Neural cell (in vitro differentiated cells): ENCODE measurements around the gene GLRA2.

Experiments
- EP300 ChIP-seq: fragments of 450-650 bp; conservative IDR thresholded peaks from 2 replicates; pipeline ENCODE4 v1.6.1; 2014; ENCODE audit warnings: antibody characterized with exemption, mild to moderate bottlenecking, moderate library complexity; ENCODE audit not compliant: poor library complexity, severe bottlenecking
- EZH2 ChIP-seq: fragments of 200-600, 300-800 bp; shearing (Covaris generic), sonication (generic); IDR thresholded peaks from 2 replicates; pipeline ENCODE4 v1.6.1; 2014; ENCODE audit warnings: antibody characterized with exemption, low read length, borderline replicate concordance, mild to moderate bottlenecking; ENCODE audit not compliant: insufficient read depth, poor library complexity, severe bottlenecking
- SMC3 ChIP-seq: fragments of 450-650 bp; conservative IDR thresholded peaks from 2 replicates; pipeline ENCODE4 v1.6.1; 2014; ENCODE audit warnings: antibody characterized with exemption, mild to moderate bottlenecking, moderate library complexity; ENCODE audit not compliant: poor library complexity
- TAF1 ChIP-seq: IDR thresholded peaks from 2 replicates; pipeline ENCODE4 v1.6.1; 2012; ENCODE audit warnings: low read depth
- TF ChIP-seq, protein P1 (sequence below): fragments of 450-650 bp; IDR thresholded peaks from 2 replicates; pipeline ENCODE4 v1.5.1; 2014; ENCODE audit warnings: antibody characterized with exemption, mild to moderate bottlenecking, moderate library complexity; ENCODE audit not compliant: poor library complexity, severe bottlenecking
- TF ChIP-seq, protein P2 (sequence below): IDR thresholded peaks from 2 replicates; pipeline ENCODE4 v1.6.1; 2012; ENCODE audit warnings: borderline replicate concordance

DNA sequence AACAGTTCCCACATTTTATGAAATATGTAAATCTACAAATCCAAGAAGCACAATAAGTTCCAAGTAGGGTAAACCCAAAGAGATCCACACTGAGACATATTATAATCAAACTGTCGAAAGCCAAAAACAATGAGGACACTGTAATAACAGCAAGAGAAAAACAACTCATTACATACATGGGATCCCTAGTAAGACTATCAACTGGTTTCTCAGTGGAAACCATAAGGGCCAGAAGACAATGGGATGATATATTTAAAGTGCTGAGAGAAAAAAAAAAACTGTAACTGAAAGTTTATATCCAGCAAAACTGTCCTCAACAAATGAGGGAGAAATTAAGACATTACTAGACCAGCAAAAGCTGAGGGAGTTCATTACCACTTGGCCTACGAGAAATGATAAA lies 34.7 kb downstream of the GLRA2 start:
- TF ChIP-seq, protein P1, sequence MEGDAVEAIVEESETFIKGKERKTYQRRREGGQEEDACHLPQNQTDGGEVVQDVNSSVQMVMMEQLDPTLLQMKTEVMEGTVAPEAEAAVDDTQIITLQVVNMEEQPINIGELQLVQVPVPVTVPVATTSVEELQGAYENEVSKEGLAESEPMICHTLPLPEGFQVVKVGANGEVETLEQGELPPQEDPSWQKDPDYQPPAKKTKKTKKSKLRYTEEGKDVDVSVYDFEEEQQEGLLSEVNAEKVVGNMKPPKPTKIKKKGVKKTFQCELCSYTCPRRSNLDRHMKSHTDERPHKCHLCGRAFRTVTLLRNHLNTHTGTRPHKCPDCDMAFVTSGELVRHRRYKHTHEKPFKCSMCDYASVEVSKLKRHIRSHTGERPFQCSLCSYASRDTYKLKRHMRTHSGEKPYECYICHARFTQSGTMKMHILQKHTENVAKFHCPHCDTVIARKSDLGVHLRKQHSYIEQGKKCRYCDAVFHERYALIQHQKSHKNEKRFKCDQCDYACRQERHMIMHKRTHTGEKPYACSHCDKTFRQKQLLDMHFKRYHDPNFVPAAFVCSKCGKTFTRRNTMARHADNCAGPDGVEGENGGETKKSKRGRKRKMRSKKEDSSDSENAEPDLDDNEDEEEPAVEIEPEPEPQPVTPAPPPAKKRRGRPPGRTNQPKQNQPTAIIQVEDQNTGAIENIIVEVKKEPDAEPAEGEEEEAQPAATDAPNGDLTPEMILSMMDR = no peak
- TF ChIP-seq, protein P2, sequence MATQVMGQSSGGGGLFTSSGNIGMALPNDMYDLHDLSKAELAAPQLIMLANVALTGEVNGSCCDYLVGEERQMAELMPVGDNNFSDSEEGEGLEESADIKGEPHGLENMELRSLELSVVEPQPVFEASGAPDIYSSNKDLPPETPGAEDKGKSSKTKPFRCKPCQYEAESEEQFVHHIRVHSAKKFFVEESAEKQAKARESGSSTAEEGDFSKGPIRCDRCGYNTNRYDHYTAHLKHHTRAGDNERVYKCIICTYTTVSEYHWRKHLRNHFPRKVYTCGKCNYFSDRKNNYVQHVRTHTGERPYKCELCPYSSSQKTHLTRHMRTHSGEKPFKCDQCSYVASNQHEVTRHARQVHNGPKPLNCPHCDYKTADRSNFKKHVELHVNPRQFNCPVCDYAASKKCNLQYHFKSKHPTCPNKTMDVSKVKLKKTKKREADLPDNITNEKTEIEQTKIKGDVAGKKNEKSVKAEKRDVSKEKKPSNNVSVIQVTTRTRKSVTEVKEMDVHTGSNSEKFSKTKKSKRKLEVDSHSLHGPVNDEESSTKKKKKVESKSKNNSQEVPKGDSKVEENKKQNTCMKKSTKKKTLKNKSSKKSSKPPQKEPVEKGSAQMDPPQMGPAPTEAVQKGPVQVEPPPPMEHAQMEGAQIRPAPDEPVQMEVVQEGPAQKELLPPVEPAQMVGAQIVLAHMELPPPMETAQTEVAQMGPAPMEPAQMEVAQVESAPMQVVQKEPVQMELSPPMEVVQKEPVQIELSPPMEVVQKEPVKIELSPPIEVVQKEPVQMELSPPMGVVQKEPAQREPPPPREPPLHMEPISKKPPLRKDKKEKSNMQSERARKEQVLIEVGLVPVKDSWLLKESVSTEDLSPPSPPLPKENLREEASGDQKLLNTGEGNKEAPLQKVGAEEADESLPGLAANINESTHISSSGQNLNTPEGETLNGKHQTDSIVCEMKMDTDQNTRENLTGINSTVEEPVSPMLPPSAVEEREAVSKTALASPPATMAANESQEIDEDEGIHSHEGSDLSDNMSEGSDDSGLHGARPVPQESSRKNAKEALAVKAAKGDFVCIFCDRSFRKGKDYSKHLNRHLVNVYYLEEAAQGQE = no peak
- TF ChIP-seq EZH2 = no peak
- no peak for TF ChIP-seq TAF1
- no peak for TF ChIP-seq EP300
- no peak for TF ChIP-seq SMC3
